GM23338 (cell line): ENCODE data around the gene ZNF385B. TPM values are rescaled to one million over a fixed set of nuclear protein-coding genes. Genes with fewer than 3 reads are reported as not detected.

Experiments
- ATAC-seq: fragments of 200-7000 bp; cut with Tn5 transposase; 3 replicates; pipeline ENCODE4 v1.9.1; 2020
- DNase-seq: peaks from one replicate; pipeline ENCODE4 v3.0.0-alpha.2; 2015; ENCODE audit warnings: low spot score
- H2AFZ ChIP-seq: fragments of 200-600 bp; sonication (generic); 2 replicates; pipeline ENCODE4 v1.8.0; 2016; ENCODE audit warnings: antibody characterized with exemption, mild to moderate bottlenecking, moderate library complexity
- H3F3A ChIP-seq: fragments of 200-600 bp; sonication (generic); replicated peaks from 2 replicates; pipeline ENCODE4 v1.8.0; 2017; ENCODE audit warnings: antibody characterized with exemption, mixed run types, low read depth
- H3K27ac ChIP-seq: fragments of 200-600 bp; sonication (generic); 2 replicates; pipeline ENCODE4 v1.6.1; 2016; ENCODE audit warnings: low read depth
- H3K27me3 ChIP-seq: fragments of 200-600 bp; sonication (generic); 2 replicates; pipeline ENCODE4 v1.8.0; 2016; ENCODE audit warnings: mild to moderate bottlenecking, mixed run types, moderate library complexity; ENCODE audit not compliant: insufficient read depth
- H3K36me3 ChIP-seq: fragments of 200-600 bp; sonication (generic); 2 replicates; pipeline ENCODE4 v1.8.0; 2016; ENCODE audit warnings: mild to moderate bottlenecking; ENCODE audit not compliant: insufficient read depth
- H3K4me1 ChIP-seq: fragments of 200-600 bp; sonication (generic); 2 replicates; pipeline ENCODE4 v1.8.0; 2016; ENCODE audit warnings: mild to moderate bottlenecking, moderate library complexity; ENCODE audit not compliant: insufficient read depth
- H3K4me2 ChIP-seq: fragments of 200-600 bp; sonication (generic); 2 replicates; pipeline ENCODE4 v1.7.1; 2017; ENCODE audit warnings: mixed run types
- H3K4me3 ChIP-seq: fragments of 200-600 bp; sonication (generic); 2 replicates; pipeline ENCODE4 v1.6.1; 2016; ENCODE audit warnings: mixed run types
- H3K79me2 ChIP-seq: fragments of 200-600 bp; sonication (generic); replicated peaks from 2 replicates; pipeline ENCODE4 v1.8.0; 2017; ENCODE audit warnings: mild to moderate bottlenecking; ENCODE audit not compliant: insufficient read depth
- H3K9me2 ChIP-seq: fragments of 200-600 bp; sonication (generic); 2 replicates; pipeline ENCODE4 v1.8.0; 2017; ENCODE audit not compliant: insufficient read depth
- H4K20me1 ChIP-seq: fragments of 200-600 bp; sonication (generic); replicated peaks from 2 replicates; pipeline ENCODE4 v1.8.0; 2017; ENCODE audit warnings: mild to moderate bottlenecking; ENCODE audit not compliant: insufficient read depth
- H3K27ac Mint-ChIP-seq: 2 replicates; pipeline ENCODE4 v1.8.0; 2020; ENCODE audit warnings: inconsistent platforms, mild to moderate bottlenecking, moderate library complexity, mixed read lengths
- H3K27me3 Mint-ChIP-seq: 3 replicates; pipeline ENCODE4 v1.8.0; 2022; ENCODE audit warnings: low read depth, mild to moderate bottlenecking, moderate library complexity, mixed read lengths, inconsistent platforms; ENCODE audit not compliant: insufficient read depth, poor library complexity
- H3K36me3 Mint-ChIP-seq: 3 replicates; pipeline ENCODE4 v1.8.0; 2021; ENCODE audit warnings: low read depth, mild to moderate bottlenecking, inconsistent platforms, moderate library complexity, mixed read lengths
- H3K4me1 Mint-ChIP-seq: 3 replicates; pipeline ENCODE4 v1.8.0; 2020; ENCODE audit warnings: mild to moderate bottlenecking, inconsistent platforms, mixed read lengths
- H3K4me3 Mint-ChIP-seq: 3 replicates; pipeline ENCODE4 v1.8.0; 2021; ENCODE audit warnings: moderate library complexity, mild to moderate bottlenecking, inconsistent platforms, mixed read lengths
- H3K9me3 Mint-ChIP-seq: 3 replicates; pipeline ENCODE4 v1.8.0; 2020; ENCODE audit warnings: moderate library complexity, mild to moderate bottlenecking, inconsistent platforms, mixed read lengths
- CREB1 ChIP-seq: fragments of 250-450 bp; sonication (Bioruptor Pico); IDR thresholded peaks from 2 replicates; pipeline ENCODE4 v1.5.0; 2020; ENCODE audit warnings: low read depth, mild to moderate bottlenecking, moderate library complexity
- CTCF ChIP-seq, 2 experiments: fragments of 200-600 bp in 1 of 2; sonication (generic) in 1 of 2; conservative IDR thresholded peaks; 2 replicates each; pipeline versions ENCODE4 v1.5.1 to v1.6.1; 2016 to 2017; ENCODE audit warnings: antibody characterized with exemption in 2 of 2, low read depth in 2 of 2, mild to moderate bottlenecking in 2 of 2, moderate library complexity in 1 of 2
- ETS1 ChIP-seq: IDR thresholded peaks from 2 replicates; pipeline ENCODE4 v1.6.1; 2016; ENCODE audit warnings: antibody characterized with exemption
- EZH2 ChIP-seq: fragments of 200-600 bp; sonication (generic); IDR thresholded peaks from one replicate; pipeline ENCODE4 v1.8.0; 2017; ENCODE audit warnings: antibody characterized with exemption, mild to moderate bottlenecking, low read depth; ENCODE audit not compliant: unreplicated experiment
- EZH2phosphoT487 ChIP-seq: fragments of 200-600 bp; sonication (generic); IDR thresholded peaks from one replicate; pipeline ENCODE4 v1.8.1; 2018; ENCODE audit warnings: antibody characterized with exemption; ENCODE audit not compliant: unreplicated experiment
- JUNB ChIP-seq: IDR thresholded peaks from one replicate; pipeline ENCODE4 v1.6.1; 2016; ENCODE audit warnings: antibody characterized with exemption; ENCODE audit not compliant: unreplicated experiment
- NANOG ChIP-seq: IDR thresholded peaks from 2 replicates; pipeline ENCODE4 v1.6.1; 2016; ENCODE audit warnings: antibody characterized with exemption, borderline replicate concordance
- POLR2AphosphoS5 ChIP-seq: IDR thresholded peaks from 2 replicates; pipeline ENCODE4 v1.6.1; 2016; ENCODE audit warnings: antibody characterized with exemption, low read depth
- REST ChIP-seq: IDR thresholded peaks from one replicate; pipeline ENCODE4 v1.6.1; 2018; ENCODE audit warnings: antibody characterized with exemption; ENCODE audit not compliant: unreplicated experiment
- STAT1 ChIP-seq: IDR thresholded peaks from one replicate; pipeline ENCODE4 v1.6.1; 2016; ENCODE audit warnings: antibody characterized with exemption; ENCODE audit not compliant: unreplicated experiment
- ZNF114 ChIP-seq: fragments of 250-450 bp; sonication (Bioruptor Pico); IDR thresholded peaks from 2 replicates; pipeline ENCODE4 v1.5.0; 2020; ENCODE audit warnings: mild to moderate bottlenecking, moderate library complexity
- ZNF331 ChIP-seq: fragments of 250-450 bp; sonication (Bioruptor Pico); IDR thresholded peaks from 2 replicates; pipeline ENCODE4 v1.5.0; 2020; ENCODE audit warnings: low read depth, mild to moderate bottlenecking, moderate library complexity
- ZNF462 ChIP-seq: fragments of 250-450 bp; sonication (Bioruptor Pico); IDR thresholded peaks from 2 replicates; pipeline ENCODE4 v1.5.0; 2020; ENCODE audit warnings: mild to moderate bottlenecking, moderate library complexity
- polyA plus RNA-seq: library from polyadenylated mRNA; unstranded; fragments of >200 nt; fragmentation: Nextera tagmentation; extraction: Ambion mirVana; gene quantifications from 2 replicates; pipeline ENCODE4 v1.2.1, GENCODE V29; 2016
- total RNA-seq: library from RNA; depleted of rRNA; stranded (reverse); fragments of >200 nt; shearing (Covaris generic); gene quantifications from 2 replicates; pipeline ENCODE4 v1.2.3, GENCODE V29; 2014

ZNF385B gene
- total and polyA plus RNA-seq, 2 experiments from 2014 or later = 1.5 to 4.6 TPM

- Histone ChIP-seq H3K36me3 (no peaks in the 10 kb centered on the region), H3K27ac (no peak overlapping the region), H3K4me2 (no peak overlapping the region), H3K4me3 (no peak overlapping the region), H2AFZ (no peak overlapping the region), H3K9me2 (peaks cover 2% of the 10 kb centered on the region; the same call in 1 of the 2 replicates), H3F3A (no peaks in the 10 kb centered on the region), H3K27me3 (no peaks in the 10 kb centered on the region), H3K4me1 (peaks cover 13% of the 10 kb centered on the region; the same call in 1 of the 2 replicates), H4K20me1 (no peaks in the 10 kb centered on the region), H3K79me2 (no peaks in the 10 kb centered on the region)
- Mint-ChIP-seq H3K27me3 (no peaks in the 10 kb centered on the region), H3K4me1 (peaks cover 22% of the 10 kb centered on the region; the same call in 2 of the 3 replicates), H3K36me3 (no peaks in the 10 kb centered on the region), H3K4me3 (no peak overlapping the region), H3K9me3 (no peaks in the 10 kb centered on the region), H3K27ac (no peak overlapping the region)
- TF ChIP-seq ZNF331 (no peak), POLR2AphosphoS5 (no peak), STAT1 (no peak), EZH2 (no peak), ZNF114 (CRISPR knock-in tag) (no peak), EZH2phosphoT487 (no peak), CREB1 (CRISPR knock-in tag) (no peak), ZNF462 (no peak), CTCF (conservative IDR thresholded peaks at IDR 0.05; ENCODE audit: low read depth in 2 of 2) (no peak), JUNB (no peak), NANOG (no peak), ETS1 (no peak), REST (no peak)
- ATAC-seq (no peak), DNase-seq (no peak)
Measured at GRCh38 chr2:179594268-179595112, 266.9 kb downstream of the ZNF385B start.
